ENCODE measurements around the gene EFCAB12.

DNA sequence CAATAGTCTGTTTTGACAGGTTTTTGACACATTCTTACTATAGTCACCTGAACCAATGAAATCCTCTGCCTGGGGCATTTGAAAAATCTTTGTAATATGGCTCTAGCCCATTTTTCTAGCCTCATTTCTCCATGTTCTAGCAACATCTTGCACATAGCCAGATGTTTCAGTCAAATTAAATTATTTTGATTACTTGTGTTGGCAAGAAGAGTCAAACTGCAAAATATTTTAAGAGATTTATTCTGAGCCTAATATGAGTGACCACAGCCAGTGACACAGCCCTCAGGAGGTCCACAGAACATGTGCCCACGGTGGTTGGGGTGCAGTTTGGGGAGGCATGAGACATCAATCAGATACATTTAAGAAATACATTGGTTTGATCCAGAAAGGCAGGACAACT lies 18.5 kb upstream of the EFCAB12 start:
- TF ChIP-seq POLR2A (IDR thresholded peaks at IDR 0.05) (no peak), POLR2AphosphoS5 (IDR thresholded peaks at IDR 0.05) (no peak)
